ENCODE data around the gene HYPK.
A peak's percentile ranks its signal among the peaks of the same experiment; 100 is the strongest.

HYPK gene, protein sequence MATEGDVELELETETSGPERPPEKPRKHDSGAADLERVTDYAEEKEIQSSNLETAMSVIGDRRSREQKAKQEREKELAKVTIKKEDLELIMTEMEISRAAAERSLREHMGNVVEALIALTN

DNA sequence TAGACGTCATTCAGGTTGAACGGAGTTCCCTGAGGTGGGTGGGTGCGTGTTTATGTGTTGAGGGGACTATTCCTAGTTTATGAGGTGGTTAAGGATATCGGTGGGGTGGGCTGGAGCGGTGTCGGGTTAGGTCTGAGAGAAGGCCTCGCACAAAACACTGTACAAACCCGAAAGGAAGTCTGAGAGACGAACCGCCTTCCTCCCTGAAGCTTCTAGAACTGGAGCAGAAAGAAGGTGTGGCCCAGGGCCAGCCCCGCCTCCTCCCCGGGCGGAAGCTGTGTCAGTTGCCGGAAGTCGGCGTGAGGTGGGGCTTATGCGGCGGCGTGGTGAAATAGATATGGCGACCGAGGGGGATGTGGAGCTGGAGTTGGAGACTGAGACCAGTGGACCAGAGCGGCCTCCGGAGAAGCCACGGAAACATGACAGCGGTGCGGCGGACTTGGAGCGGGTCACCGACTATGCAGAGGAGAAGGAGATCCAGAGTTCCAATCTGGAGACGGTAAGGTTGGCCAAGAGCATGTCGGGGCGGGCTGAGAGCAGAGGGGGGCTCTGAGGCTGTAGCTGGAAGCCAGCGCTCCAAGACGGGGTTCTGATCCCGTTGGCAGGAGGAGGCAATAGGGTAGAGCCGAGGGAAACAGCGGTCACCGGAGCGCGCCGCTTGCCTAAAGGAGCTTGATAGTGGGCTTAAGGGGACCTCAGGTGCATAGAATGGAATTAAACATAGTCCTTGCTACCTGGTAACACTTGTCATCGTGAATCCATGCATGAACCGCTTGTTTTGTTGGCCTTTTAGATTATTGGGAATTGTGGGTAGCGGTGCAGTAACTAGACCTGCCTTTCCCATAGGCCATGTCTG is at the start of gene HYPK:
TSS of gene HYPK (plus strand) at position 314 of the 856 bp plus-strand sequence. CDS start at position 338, 24 bp downstream.
- peak within 1 kb of the TSS; percentile 92 for H3K4me3 ChIP-seq (ENCODE audit: low read depth, low read length)
- TF ChIP-seq, protein P1, sequence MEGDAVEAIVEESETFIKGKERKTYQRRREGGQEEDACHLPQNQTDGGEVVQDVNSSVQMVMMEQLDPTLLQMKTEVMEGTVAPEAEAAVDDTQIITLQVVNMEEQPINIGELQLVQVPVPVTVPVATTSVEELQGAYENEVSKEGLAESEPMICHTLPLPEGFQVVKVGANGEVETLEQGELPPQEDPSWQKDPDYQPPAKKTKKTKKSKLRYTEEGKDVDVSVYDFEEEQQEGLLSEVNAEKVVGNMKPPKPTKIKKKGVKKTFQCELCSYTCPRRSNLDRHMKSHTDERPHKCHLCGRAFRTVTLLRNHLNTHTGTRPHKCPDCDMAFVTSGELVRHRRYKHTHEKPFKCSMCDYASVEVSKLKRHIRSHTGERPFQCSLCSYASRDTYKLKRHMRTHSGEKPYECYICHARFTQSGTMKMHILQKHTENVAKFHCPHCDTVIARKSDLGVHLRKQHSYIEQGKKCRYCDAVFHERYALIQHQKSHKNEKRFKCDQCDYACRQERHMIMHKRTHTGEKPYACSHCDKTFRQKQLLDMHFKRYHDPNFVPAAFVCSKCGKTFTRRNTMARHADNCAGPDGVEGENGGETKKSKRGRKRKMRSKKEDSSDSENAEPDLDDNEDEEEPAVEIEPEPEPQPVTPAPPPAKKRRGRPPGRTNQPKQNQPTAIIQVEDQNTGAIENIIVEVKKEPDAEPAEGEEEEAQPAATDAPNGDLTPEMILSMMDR (IDR thresholded peaks at IDR 0.05; ENCODE audit: low read depth, low read length), result no peak

DNA sequence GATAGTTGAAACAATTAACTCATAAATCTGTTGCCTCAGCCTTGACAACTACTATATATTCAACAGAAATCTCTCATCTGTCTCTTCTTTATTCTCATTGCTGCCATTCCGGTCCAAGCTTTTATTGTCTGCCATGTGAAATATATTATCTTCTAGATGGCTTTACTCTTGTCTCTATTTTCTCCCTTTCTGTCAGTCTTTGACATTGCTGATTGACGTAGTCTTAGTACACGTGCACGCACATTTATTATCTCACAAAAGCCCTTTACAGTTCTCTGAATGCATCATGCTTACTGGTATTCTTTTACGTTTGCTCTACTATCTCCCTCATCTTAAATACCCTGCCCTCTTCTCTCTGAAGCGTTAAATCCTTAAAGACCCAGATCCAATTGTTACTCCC is 48.5 kb upstream of the HYPK start:
- no peak overlapping the region for H3K4me3 ChIP-seq (ENCODE audit: low read depth, low read length)
- TF ChIP-seq, protein P1 (IDR thresholded peaks at IDR 0.05; ENCODE audit: low read depth, low read length), result no peak

DNA sequence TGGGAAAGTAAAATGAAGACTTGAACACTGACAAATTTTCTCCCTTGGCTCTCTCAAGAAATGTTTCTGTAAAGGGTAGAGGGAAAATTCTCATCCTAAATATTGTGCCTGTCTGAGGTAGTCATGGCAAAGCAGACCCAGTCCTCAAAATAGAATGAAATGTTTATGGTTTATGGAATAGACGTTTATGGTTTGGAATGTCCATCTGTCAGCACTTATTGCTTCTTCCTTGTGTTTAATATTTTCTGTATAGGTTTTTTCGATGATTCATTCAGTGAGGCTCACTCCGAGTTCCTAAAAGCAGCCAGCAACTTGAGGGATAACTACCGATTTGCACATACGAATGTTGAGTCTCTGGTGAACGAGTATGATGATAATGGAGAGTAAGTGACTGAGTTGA is 37.6 kb upstream of the HYPK start:
- no peak overlapping the region for H3K4me3 ChIP-seq (ENCODE audit: low read depth, low read length)
- TF ChIP-seq, protein P1 (IDR thresholded peaks at IDR 0.05; ENCODE audit: low read depth, low read length), result no peak

DNA sequence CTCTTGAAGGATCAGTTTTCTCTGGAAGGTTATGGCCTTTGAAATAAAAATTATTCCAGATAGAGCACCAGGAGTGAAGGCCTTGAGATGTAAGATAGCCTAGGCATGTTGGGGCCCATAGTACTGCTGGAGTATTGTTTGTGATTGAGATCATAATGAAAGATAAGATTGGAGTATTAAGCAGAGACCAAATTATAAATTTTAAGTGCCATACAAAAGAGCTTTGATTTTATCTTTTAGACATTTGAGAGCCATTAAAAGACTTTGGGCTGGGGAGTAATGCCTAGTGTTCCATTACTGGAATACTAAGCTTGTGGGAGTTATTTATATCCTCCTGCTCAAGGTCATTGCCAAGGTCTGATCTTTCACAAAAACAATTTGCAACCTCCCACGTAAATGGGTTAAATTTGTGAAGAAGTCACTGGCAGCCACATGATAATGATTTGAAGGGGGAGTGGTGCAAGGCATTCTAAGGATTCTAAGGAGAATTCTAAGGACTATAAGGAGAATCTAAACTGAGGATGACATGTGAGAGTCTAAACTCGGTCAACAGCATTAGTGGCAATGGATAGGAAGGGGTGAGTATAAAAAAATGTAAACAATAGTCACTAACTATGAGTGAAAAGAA is 36.5 kb upstream of the HYPK start:
- H3K4me3 ChIP-seq (ENCODE audit: low read depth, low read length), result no peak overlapping the region
- TF ChIP-seq, protein P1 (IDR thresholded peaks at IDR 0.05; ENCODE audit: low read depth, low read length), result no peak

DNA sequence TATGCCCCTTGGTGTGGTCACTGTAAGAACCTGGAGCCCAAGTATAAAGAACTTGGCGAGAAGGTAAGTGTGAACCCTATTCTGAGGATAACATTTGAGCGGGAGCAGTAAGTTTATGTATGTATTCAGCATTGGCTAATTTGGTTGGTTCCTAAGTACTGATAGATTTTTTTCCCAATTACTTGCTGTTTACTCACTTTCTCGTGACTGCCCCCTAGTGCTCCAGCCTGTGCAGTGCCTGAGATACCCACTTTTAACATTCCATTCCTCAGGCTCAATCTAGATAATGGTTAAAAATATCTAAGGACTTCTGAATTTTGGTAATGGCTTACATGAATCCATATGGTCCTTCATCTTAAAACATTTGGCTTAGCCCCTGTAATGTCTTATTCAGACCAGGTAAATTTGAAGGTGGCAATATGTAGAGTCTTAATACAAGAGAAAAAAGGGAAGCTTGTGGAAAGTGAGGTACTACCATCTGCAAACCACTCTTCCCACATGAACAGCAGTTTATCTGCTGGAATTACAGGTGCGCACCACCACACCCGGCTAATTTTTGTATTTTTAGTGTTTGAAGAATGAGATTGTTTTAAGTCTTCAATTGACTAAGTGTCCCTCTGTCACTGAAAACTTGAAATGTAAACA is 30.7 kb upstream of the HYPK start:
- H3K4me3 ChIP-seq (ENCODE audit: low read depth, low read length), result no peak overlapping the region
- TF ChIP-seq, protein P1 (IDR thresholded peaks at IDR 0.05; ENCODE audit: low read depth, low read length), result peak; percentile 88

DNA sequence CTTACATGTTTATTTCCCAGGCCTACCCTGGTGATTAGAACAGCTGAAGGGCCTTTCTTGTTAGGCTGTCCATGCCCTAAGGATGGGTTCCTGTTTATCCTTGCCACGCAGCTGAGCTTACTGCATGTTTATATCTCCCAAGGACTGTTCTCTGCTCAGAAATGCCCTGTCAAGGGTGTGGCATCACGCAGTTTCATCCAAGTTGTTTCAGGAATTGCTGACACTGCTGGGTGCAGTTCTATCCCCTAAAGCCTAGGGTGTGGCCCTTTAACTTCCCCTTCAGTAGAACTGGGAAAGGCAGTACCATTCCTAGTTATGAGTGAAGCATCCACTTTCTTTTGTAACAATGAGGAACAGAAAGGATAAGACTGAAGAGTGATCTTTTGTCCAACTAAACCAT is 28.6 kb upstream of the HYPK start:
- H3K4me3 ChIP-seq (ENCODE audit: low read depth, low read length), result no peak overlapping the region
- TF ChIP-seq, protein P1 (IDR thresholded peaks at IDR 0.05; ENCODE audit: low read depth, low read length), result no peak
